HPDE6-E6E7 (cell line): Measurements from ENCODE around the gene ACR.

ENCODE experiments used
- DNase-seq: peaks from one replicate; pipeline ENCODE4 v3.0.0; 2011; ENCODE audit warnings: missing footprints; ENCODE audit errors: extremely low spot score

ACR gene

DNA sequence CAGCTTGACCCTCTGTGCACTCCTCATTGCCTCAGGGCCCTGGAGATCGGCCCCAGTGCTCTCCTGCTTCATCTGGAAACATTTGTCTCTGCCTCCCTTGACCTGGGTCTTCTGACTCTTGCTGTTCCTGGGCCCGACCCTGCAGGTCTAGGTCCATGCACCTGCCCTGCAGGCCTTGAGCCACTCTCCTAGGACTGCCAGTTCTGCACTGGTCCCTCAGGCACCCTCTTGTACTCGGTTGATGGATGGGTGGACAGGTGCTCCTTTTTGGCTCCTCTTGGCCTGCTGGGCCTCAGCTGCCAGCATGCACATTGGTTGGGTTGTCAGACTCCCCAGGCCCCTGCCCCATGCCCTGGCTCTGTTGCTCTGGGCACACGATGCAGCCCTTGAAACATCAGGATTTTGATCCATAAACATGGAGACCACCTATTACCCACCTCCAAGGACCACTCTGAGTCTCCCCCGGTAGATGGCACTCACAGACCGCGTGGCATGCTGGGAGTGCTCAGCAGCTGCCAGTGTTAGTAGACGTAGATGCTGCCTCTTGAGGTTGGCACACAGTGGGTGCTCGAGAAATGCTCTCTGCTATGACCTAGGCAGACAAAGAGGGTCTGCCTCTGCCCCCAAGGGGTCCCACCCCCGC, 20.2 kb upstream of the ACR start:
- DNase-seq = no peak

DNA sequence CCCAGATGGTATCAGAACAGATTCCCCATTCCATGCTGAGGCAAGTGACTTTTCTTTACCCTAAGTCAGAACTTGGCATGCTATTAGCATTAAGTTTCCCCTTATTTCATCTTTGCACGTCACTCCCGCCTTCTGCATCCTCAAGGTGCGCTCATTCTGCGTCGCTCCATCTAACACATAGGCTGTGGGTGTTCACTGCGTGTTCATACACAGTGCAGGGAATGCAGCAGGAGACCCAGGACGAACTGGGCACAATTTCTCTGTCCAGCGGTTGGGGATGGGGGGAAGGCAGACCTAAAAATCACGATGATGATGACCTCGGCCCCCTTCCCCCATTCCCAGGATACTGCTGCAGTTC, 19.7 kb upstream of the ACR start:
- no peak for DNase-seq

DNA sequence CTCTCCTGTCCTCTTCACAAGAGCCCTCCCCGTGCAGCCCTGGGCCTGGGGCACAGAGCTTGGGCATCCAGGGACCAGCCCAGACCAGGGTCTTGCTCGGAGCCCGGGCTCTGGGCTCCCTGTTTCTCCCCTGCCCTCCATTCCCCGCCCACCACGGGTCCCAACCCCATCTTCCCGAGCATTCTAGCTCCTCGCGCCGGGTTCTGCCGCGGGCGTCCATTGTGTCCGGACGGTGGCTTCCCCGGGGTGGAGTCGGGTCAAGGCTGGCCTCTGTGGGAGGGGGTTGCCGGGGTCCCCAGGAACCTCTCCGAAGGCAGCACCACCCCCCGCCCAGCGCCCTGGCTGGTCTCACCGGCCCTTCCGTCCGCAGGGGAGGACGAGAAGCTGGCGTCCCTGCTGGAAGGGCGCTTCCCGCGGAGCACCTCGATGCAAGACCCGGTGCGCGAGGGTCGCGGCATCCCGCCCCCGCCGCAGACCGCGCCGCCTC, 18.1 kb upstream of the ACR start:
- DNase-seq = no peak

DNA sequence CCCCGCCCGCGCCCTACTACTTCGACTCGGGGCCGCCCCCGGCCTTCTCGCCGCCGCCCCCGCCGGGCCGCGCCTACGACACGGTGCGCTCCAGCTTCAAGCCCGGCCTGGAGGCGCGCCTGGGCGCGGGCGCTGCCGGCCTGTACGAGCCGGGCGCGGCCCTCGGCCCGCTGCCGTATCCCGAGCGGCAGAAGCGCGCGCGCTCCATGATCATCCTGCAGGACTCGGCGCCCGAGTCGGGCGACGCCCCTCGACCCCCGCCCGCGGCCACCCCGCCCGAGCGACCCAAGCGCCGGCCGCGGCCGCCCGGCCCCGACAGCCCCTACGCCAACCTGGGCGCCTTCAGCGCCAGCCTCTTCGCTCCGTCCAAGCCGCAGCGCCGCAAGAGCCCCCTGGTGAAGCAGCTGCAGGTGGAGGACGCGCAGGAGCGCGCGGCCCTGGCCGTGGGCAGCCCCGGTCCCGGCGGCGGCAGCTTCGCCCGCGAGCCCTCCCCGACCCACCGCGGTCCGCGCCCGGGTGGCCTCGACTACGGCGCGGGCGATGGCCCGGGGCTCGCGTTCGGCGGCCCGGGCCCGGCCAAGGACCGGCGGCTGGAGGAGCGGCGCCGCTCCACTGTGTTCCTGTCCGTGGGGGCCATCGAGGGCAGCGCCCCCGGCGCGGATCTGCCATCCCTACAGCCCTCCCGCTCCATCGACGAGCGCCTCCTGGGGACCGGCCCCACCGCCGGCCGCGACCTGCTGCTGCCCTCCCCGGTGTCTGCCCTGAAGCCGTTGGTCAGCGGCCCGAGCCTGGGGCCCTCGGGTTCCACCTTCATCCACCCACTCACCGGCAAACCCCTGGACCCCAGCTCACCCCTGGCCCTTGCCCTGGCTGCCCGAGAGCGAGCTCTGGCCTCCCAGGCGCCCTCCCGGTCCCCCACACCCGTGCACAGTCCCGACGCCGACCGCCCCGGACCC, 17.4 kb upstream of the ACR start:
- no peak for DNase-seq

DNA sequence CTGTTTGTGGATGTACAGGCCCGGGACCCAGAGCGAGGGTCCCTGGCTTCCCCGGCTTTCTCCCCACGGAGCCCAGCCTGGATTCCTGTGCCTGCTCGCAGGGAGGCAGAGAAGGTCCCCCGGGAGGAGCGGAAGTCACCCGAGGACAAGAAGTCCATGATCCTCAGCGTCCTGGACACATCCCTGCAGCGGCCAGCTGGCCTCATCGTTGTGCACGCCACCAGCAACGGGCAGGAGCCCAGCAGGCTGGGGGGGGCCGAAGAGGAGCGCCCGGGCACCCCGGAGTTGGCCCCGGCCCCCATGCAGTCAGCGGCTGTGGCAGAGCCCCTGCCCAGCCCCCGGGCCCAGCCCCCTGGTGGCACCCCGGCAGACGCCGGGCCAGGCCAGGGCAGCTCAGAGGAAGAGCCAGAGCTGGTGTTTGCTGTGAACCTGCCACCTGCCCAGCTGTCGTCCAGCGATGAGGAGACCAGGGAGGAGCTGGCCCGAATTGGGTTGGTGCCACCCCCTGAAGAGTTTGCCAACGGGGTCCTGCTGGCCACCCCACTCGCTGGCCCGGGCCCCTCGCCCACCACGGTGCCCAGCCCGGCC, 16.7 kb upstream of the ACR start:
- DNase-seq = no peak

DNA sequence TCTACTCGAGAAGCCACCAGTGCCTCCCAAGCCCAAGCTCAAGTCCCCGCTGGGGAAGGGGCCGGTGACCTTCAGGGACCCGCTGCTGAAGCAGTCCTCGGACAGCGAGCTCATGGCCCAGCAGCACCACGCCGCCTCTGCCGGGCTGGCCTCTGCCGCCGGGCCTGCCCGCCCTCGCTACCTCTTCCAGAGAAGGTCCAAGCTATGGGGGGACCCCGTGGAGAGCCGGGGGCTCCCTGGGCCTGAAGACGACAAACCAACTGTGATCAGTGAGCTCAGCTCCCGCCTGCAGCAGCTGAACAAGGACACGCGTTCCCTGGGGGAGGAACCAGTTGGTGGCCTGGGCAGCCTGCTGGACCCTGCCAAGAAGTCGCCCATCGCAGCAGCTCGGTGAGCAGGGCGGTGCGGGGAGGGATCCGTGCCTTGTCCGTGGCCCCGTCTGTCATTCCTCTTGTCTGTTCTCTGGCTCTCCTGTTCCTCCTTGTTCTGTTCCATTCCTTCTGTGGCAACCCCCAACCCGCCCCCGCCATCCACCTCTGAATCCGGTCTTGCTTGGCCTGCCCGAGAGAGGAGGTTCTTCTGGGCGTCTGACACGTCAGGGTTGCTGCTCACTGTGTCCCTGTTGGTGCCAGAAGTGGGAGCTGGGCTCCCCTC, 15.8 kb upstream of the ACR start:
- DNase-seq = no peak

DNA sequence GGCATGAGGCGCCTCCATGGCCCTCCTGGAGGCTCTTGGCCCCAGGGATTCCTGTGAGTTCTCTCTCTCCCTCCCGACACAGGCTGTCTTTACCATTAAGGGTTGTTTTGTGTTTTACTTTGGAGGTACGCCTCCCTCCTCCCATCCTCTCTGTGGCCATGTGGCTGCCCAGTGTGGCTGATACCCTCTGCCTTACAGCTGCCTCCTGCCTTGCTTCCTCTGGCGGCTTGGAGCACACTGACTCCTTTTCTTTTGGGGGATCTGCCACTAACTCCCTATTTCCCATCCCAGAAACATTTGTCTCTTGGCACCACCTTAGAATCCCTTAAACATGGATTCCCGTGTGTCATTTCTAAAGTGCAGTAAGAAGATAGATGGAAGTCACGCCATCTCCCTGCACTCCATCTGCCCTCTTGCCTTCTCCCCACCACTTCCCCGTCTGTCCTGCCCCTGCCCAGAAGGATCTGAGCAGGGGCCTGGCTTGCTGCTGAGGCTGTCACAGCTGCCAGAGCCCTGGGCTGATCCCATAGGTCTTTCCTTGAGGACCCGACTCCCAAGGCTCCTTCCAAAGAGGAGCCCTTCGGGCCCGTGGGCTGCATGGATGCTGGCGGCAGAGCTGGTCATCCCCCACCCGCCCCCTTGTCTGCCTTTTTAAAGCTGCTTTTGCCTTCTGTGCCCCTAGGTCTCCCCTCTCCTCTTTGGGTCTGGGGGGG, 15.1 kb upstream of the ACR start:
- DNase-seq = no peak

DNA sequence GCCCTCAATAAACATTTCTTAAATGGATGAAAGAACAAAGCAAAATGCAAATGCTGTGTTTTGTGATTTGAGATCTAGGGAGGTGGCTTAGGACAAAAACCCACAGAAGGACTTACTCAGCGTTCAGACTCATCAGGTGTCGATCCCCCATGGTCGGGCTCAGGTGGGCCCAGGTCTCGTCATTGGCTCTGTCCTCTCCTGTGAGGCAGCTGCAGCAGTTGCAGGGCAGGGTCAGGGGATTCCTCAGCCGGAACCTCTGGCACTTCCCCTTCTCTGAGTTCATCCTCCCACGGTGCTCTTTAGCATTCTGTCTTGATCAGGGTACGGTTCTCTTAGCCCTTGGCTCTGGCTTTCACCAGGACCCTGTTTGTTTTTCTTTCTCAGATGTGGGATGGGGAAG, 14.0 kb upstream of the ACR start:
- no peak for DNase-seq

DNA sequence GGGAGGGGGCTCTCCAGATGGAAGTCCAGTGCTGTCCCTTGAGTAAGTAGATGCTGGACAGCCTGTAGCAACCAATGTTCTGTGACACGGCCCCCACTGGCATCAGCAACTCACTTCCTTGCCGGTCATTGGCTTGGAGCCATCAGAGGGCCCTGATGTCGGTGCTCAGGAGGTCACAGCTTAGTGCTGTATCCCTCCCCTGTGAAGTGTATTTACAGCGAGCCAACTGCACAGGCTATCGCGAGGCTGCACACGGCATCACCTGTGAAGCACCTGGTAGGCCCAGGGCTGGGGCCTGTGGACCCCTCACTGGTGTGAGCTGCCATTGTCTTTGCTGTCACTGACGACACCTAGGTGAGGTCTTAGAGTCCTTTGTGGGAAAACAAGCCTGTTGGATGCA, 13.4 kb upstream of the ACR start:
- DNase-seq = no peak

DNA sequence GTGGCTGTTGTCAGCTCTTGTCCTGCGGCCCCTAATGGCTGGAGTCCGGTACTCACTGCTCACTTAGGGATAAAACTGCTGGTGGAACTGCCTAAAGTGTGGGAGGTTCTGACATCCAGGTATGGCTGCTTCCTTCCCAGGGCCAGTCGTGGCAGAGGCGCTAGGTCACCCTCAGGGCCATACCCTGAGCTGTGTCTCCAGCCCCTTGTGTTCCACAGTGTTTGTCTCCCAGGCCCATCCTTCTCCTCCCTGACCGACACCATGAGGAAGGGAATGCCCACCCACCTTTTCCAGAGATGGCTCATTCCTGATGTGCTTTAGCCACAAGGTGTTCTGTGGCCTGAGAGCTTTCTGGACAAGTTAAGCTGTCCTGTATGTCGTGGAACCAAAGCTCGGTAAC, 12.4 kb upstream of the ACR start:
- no peak for DNase-seq

DNA sequence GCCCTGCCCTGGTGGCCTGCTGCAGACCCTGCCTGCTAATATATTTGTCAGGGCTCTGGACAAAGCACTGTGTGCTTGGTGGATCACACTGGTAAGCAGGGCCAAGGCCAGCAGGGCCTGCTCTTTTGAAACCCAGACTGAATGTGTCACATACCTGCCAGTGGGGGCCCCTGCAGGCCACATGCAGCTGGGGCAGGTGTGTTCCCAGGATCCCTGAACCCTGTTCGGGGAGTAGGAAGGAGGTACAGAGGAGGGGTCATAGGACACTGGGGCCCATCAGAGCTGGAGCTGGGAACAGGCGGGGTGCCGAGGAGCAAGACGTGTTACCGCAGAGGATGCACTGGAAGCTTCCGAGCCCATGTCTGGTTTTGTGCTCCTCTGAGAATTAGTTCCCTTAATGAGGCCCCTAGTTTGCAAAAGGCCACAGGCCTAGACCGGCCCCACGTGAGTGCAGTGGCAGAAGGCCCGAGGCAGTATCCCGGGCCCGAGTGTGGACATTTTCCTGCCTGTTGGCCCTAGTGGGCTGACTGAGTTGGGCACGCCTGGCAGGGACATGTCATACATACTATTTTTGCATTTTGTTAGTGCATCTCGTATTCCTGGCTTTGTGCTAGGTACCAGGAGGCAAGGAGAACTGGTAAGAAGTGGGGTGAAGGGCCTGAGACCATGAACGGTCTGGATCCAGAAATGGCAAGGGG, 11.2 kb upstream of the ACR start:
- no peak for DNase-seq

DNA sequence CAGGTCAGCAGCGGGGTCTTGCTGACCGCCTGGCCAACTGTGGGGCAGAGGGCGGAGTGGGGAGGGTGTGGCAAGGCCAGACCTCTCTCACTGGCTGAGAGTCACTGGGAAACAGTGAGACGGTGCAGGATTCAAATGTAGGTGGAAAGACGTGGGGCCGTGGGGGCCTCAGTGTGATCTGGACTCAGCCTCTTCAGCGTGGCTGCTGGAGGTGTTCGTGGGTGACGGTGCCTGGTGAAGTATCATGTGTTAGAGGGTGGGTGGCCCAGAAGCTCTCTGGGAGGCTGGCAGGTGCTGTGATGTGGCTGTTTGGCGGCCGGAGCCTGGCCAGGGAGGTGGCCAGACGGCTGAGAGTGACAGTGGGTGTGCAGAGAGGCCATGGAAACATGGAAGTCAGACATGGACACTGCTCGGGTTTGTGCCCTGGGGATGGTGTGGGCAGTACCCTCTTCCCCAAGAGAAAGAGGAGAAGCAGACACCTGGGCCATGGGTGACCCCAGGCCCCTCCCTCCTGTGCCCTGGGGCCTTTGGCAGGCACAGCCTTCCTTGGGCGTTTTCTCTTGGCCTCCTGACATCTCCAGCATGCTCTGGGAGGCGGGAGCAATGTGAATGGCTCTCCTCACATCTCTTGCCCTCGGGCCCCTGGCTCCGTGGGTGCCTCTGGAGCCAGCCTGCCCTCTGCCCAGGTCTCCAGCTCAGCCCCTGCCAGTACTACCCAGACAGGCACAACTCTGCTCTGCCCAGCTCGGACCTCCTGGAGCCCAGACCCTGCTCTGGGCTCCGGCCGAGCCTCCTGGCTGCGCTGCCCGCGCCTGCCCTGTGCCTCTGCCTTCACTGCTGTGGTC, 10.1 kb upstream of the ACR start:
- DNase-seq = no peak

DNA sequence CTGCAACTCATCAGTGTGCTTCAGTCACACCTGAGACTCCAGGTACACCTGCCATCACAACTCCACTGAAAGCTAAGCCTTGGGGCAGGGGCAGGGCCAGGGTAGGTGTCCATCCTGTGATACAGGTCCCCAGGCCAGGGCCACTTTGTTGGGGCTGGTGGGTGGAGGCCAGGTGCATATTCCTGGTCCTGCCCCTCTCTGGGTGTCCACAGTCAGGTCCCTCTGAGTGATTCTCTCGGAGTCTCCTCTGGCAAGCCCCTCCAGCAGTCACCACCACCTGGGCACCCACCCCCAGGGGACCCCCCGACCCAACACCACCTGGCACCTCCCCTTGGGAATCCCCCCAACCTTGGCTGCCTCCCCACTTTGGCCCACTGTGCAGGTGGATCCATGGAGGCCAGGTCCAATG, 9.5 kb upstream of the ACR start:
- DNase-seq = no peak

DNA sequence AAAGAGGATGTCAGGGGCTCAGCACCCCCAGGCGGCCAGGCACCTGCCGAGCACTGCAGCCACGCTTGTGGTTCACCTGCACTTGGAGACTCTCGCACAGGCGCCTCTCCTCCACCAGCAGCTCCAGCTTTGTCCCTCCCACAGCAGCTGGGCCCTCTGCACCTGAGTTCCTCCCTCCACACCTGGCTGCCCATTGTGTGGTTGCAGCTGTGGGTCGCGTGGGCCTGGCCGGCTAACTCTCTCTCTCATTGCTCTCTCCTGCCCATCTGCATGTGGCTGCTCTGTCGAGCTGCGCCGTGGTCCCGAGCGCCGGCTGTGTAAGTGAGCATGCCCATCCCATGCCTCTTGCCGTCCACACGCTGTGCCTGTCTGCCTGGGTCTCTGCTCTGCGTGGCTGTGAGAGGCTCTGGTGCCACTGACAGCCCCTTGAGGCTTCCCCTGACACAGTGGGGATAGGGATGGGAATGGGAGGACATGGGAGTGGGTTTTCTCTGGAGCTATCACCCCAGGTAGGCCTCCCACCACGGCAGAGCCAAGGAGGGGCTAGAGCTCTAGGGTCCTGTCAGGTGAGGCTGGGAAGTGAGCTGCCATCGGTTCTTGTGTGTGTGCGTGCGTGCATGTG, 8.5 kb upstream of the ACR start:
- no peak for DNase-seq

DNA sequence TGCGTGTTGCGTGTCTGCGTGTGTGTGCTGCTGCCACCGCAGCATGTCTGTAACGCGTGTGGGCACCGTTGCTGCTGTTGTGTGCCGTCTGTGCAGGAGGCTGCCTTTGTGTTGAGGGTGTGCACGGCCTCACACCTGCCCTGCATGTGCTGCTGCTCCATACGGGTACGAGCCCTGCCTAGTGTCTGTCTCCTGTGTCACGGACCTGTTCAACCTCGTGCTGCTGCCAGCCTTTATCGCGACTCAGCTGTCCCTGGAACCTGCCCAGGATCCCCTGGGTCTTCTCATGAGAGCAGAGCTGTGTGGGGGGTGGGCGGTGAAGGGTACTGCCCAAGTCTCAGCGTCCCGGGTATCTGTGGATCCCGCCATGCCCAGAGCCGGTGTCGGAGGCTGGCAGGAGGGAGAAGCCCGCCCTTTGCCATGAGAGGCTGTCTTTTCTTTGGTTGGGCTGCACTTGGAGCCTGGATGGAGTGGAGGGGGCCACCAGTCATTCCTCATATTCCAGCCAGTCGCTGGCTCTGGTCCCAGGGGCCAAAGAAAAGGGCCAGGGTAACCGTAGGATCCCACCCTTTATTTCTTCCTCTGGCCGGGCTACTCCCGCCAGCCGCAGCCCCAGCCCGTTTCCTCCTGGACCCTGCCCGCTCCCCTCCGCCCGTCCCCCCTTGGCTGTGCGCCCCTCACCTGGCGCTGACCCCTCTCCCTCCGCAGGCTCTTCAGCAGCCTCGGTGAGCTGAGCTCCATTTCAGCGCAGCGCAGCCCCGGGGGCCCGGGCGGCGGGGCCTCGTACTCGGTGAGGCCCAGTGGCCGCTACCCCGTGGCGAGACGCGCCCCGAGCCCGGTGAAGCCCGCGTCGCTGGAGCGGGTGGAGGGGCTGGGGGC, 7.8 kb upstream of the ACR start:
- no peak for DNase-seq

DNA sequence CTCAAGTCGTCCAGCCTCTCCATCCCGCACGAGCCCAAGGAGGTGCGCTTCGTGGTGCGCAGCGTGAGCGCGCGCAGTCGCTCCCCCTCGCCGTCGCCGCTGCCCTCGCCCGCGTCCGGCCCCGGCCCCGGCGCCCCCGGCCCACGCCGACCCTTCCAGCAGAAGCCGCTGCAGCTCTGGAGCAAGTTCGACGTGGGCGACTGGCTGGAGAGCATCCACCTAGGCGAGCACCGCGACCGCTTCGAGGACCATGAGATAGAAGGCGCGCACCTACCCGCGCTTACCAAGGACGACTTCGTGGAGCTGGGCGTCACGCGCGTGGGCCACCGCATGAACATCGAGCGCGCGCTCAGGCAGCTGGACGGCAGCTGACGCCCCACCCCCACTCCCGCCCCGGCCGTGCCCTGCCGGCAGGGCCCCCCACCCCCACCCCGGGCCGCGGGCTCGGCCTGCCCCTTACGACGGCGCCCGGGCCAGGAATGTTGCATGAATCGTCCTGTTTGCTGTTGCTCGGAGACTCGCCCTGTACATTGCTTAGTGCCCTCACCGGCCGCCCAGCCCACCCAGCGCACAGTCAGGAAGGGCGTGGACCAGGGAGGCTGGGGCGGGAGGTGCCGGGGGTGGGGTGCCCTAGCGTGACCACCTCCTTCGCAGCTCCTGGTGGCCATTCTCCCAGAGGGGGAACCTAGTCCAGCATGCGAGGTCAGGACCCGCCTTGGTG, 6.9 kb upstream of the ACR start:
- DNase-seq = no peak

DNA sequence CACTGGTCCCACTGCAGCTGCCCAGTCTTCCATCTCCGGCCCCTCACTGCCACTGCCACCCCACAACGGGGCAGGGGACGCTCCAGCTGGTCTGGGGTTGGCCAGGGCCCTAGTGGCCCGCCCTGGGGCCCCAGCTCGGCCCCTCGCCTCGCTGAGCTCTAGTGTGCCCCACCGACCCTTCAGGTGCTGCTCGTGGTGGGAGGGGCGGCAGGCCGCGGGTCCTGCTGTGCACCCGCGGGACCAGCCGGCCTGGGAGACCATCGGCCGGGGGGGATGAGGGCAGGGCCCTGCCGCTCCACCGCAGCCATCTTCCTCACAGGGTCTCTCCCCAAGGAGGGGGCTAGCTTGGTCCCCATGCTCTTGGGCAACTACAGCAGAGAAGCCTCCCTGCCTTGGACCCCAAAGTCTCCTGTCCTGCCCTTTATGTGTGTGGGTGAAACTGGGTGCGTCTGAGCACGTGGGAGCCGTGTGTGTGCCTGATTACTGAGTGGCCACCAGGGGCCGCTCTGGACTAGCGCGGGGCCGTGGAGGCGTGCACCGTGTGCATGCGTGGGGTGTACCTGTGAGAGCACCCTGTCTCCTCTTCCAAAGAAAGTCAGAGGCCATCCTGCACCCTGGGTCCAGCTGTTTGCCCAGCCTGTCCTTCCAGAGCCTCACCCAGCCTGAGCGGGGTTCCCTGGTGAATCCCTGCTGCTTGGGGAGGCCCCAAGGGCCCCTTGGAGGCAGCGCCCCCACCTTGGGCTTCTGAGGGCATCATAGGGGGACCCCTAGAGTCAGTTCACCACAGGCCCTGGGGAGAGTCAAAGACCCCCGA, 6.0 kb upstream of the ACR start:
- DNase-seq = peak; percentile 60
